Gastrocnemius medialis (tissue), 4 donors: Measurements from ENCODE around the gene HABP4.

ENCODE experiments used
- CTCF ChIP-seq, 5 experiments: fragments of 450-650 bp in 3 of 5; fragments of 200-600 bp in 2 of 5; sonication (generic) in 2 of 5; IDR thresholded peaks in 4 of 5; conservative IDR thresholded peaks in 1 of 5; 1 replicate in 4 of 5; 2 replicates in 1 of 5; pipeline ENCODE4 v1.5.1; 2016 to 2019; ENCODE audit warnings: antibody characterized with exemption in 5 of 5, mild to moderate bottlenecking in 3 of 5, moderate library complexity in 3 of 5
- POLR2A ChIP-seq, 2 donors: fragments of 450-650 bp; IDR thresholded peaks; one replicate each; pipeline ENCODE4 v1.6.1; 2017; ENCODE audit warnings: antibody characterized with exemption in 2 of 2, mild to moderate bottlenecking in 2 of 2, moderate library complexity in 2 of 2

- TF ChIP-seq CTCF (IDR thresholded peaks at IDR 0.05 in 4 of 5, conservative IDR thresholded peaks at IDR 0.05 in 1 of 5): no peak
- no peak for TF ChIP-seq POLR2A (IDR thresholded peaks at IDR 0.05)
Observed at GRCh38 chr9:96435345-96435744, 14.6 kb upstream of the HABP4 start.
